Right lung (tissue), 5 donors: ENCODE results near the gene ATXN1. TPM values are rescaled to one million over a fixed set of nuclear protein-coding genes. Genes with fewer than 3 reads are reported as not detected.
"Not testable (repeated sequence)": the region's sequence is repeated elsewhere in the genome, so short reads cannot be mapped to it uniquely, and the experiment has no call there.

Experiments used
- DNase-seq, 2 donors: peaks; one replicate each; pipeline ENCODE4 v3.0.0-alpha.2; 2013
- polyA plus RNA-seq, 5 donors: library from polyadenylated mRNA; unstranded; fragments of 120-200 nt; gene quantifications; one replicate each; pipeline versions ENCODE4 v1.2.1 to v1.2.3, GENCODE V29; 2013; ENCODE audit warnings: inconsistent platforms in 1 of 5, low replicate concordance in 1 of 5; ENCODE audit not compliant: insufficient read length in 5 of 5, insufficient read depth in 1 of 5

The ATXN1 gene
- polyA plus RNA-seq, 5 donors, result 17.6 to 28.3 (median 25.1) TPM

- DNase-seq, result no peak
Observed at GRCh38 chr6:16621002-16621401, 140.3 kb downstream of the ATXN1 start.

- DNase-seq, result no peak
Observed at GRCh38 chr6:16619777-16620176, 141.5 kb downstream of the ATXN1 start.

DNA sequence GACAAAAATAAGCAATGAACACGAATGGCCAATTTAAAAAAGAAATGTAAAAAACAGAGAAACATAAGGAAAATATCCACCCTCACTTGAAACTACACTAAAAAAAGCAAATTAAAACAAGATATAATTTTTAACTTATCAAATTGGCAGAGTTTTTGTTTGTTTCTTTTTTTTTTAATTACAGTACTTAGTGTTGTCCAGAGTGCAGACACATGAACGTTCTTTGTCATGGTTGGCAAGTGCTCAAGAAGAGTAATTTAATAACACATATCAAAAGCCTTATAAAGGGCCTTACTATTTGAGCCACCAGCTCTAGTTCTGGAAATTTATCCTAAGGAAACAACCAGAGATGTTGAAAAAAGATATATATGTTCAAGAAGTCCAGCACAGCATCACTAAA, 142.3 kb downstream of the ATXN1 start:
- DNase-seq, result peak; percentile 57 to 74

- not testable (repeated sequence) for DNase-seq
Observed at GRCh38 chr6:16615215-16615614, 146.0 kb downstream of the ATXN1 start.

DNA sequence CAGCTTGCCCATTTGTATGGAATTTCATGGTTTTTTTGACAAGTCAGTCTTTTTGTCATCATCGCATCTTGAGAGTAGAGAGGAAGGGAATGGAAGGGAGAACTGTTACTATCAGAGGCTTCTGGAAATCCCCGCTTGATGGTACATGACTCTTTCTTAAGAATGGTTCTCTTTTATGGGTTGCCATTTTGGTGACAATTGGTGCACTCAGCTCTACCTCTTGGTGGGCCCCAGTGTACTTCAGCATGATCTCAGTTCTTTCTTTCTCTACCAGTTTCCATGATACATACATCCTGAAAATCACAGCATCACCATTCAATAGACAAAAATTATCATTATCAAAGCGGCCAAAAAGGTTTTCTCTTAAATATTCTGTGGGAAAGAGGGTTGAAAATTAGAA, 147.1 kb downstream of the ATXN1 start:
- DNase-seq, result not testable (repeated sequence)

GRCh38 chr6:16613504-16613903, 147.8 kb downstream of the ATXN1 start:
- not testable (repeated sequence) for DNase-seq

GRCh38 chr6:16608444-16608843, 152.8 kb downstream of the ATXN1 start:
- no peak for DNase-seq

DNA sequence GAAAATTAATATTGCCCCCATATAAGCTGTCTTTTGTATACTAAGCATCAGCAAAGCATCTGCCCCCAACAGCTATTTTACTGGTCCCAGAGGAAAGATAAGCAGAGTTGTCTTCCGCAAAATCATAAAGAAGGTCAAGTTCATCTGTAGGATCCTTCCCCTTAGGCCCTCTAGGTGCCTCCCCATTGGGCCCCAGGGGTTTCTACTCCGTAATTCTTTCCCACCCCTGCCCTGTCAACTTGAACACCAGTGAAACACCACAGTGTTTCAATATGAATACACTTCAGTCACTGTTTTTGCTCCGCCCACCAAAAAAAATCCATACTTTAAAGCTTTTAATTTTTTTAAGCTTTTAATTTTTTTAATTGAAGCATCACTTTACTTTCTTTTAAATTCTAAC, 159.2 kb downstream of the ATXN1 start:
- no peak for DNase-seq

GRCh38 chr6:16600701-16601100, 160.6 kb downstream of the ATXN1 start:
- no peak for DNase-seq

DNA sequence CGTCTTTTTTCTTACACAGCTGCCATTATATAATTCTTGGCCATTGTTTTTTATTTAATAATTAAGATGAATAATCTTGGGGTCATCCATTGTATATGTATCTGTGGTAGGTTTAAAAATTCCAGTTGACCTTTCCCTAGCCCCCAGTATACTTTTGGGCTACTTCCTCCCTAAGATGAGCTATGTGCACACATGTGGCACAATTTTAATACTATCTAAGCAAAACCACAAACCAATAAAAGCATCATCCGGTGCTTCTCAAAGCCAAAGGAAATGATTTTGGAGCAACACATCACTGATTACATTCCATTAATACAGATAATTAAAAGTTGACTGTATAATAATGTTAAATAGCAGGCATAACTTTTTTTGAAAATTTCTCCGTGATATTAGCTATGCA, 161.2 kb downstream of the ATXN1 start:
- DNase-seq, result no peak

- DNase-seq, result no peak
Observed at GRCh38 chr6:16596616-16597331, 164.5 kb downstream of the ATXN1 start.

GRCh38 chr6:16595514-16596120, 165.6 kb downstream of the ATXN1 start:
- no peak for DNase-seq

DNA sequence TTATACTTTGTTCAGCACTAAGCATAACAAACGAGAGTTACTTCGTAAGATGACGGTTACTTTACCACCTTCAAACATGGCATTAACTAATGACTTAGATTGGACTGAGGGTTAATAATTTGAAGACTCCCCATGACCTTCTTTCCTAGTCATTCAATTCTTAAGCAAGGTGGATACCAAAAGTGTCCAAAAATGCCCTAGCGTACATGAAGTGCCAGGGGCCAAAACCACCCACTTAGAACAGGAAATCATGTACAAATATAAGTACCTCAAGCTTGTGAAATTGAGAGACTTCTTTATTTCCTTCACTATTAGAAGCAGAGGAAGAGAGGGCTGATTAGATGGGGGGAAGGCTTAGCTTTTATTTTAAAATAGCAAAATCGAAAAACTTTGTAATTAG, 166.4 kb downstream of the ATXN1 start:
- no peak for DNase-seq

- DNase-seq, result no peak
Observed at GRCh38 chr6:16592223-16592911, 168.9 kb downstream of the ATXN1 start.

DNA sequence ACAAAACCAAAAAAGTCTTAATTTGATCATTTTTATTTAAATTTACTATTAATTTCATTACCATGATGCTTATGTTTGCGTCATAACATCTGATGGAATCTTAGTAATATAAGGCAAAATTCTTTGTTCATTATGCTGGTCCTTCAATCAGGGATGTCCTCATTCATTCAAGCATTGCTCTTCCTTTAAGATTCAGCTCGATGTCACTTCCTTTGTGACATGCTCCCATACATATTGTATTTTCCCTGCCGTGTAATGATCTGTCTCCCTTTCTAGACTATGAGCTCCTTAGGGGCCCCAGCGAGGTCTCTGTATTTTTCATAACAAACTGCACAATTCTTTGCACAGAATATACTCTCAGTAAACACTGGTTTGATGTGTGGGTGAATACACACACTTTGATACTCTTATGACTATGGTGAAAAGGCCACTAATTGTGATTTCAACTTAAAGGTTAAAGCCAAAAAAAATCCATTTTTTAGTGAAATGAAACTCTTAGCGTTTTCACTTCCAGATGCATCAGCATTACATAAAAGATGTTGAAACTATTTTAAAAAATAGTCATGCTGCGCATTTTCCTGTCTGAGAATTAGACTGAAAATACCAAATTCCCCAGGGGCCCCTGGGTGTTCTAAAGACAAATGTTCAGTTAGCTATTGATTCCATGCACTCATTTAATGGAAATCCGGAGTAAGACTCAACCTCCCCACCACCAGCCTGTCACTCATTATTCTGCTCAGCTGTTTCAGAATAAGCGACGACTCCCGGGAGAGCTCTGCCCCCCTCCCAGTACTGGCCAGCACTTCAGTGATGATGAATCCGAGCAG, 169.7 kb downstream of the ATXN1 start:
- no peak for DNase-seq

DNA sequence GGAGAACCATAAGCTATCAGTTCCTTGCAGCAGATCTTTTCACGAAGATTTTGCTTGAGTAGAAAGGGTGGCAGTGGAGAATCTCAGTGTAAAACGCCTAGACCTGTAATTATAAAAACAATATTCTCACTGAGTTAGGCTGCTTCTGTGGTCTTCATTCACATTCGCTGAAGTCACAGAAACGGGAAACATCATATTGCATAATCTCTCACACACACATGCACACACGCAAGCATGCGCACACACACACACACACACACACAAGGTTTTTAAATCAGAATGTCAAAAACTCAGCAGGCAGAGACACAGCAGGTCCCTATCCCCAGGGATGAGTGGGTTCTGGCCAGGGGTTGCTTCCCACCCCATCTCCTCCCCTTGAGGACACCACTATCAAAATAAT, 175.5 kb downstream of the ATXN1 start:
- DNase-seq, result no peak

GRCh38 chr6:16583144-16583762, 178.0 kb downstream of the ATXN1 start:
- no peak for DNase-seq

DNA sequence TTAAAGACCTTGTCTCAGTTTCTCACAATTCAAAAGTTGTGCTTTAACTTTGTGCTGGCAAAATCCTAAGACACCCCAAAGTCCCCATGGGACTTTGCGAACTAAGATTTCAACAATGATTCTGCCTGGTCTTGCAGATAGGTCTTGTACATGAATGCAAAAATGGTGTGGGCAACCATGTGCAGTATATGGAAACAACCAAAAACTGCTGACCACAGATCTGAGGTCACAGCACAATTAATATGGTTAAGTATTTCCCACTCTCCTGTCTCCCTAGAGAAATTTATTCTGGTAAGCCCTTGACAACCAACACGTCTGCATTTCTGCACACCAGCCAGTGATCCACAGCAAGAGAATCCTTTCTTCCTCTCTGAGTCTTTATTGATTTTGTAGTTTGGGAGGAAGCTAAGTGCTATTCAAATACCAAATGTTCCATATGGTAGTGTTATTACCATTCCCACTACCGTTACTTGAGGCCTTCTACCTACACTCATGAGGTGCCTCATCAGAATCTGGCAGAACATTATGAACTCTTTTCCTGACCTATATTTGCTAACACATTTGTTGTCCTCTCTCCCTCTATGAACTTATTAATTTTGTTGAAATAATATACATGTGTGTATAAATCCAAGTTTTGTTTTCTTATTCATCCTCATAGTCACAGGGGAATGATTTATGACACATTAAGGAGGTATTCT, 178.7 kb downstream of the ATXN1 start:
- DNase-seq, result no peak

DNA sequence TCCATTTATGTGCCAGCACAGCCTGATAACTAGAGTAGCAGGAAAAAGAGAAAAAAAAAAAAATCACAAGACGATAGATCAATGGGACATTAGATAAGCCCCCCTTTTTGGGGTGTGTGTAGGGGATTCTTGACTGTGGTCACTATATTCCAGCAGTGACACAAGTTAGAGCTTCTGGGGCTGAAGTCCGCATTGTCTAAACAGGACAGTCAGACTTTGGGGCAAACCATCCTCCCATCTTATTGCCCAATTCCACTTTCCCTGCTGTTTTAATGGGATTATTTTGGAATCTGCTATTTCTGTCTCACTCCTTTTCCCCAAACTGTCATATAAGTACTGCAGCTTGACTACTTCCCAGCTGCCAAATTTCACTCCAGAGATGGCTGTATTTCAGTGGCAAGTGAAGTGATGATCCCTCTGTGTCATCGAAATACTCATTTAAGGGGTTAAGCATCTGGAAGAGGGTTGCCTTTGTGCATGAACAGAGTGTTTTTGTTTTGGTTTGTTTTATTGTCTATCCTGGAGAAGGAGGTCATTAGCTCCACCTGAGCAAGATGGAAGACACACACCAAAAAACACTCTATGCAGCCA, 182.5 kb downstream of the ATXN1 start:
- DNase-seq, result no peak
